ENCODE measurements around the gene ANKS6.

Gene ANKS6

DNA sequence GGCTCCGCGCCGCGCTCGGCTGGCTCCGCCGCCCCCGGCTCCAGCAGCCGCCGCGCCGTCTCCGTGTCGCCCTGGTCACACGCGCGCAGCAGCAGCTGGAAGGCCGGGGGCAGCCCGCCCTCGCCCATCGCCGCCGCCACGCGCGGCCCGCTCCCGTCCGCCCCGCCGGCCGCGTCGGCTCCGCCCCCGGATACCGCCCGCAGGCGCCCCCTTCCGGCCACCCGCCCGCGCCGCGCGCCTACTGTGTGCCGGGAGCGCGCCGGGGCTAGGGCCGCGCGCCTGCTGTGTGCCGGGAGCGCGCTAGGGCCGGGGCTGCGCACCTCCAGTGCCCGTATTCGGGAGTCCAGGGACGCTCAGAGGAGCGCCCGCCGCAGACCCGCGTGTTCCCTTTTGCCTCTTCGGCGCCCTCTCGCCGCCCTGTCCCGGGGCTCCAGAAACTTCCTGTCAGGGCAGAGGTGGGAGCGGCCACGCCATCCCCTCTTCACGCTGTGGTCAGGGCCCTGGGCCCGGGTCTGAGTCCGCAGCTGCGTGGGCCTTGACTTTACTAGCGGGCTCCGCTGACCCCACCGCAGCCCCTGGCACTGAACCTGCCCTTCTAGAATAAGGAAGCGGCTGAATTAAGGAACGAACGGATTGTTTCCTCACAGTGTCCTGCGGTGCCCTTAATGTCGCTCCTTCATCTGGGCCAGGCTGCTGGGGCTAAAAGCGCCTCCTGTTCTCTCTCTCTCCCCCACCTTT, at the start of gene ANKS6:
ANKS6 (minus strand) TSS at position 192 of the 738 bp plus-strand sequence; CDS start at position 128, 64 bp downstream.
- DNase-seq (ENCODE audit: low read depth) = peak; percentile 79
- peak within 1 kb of the TSS; percentile 57 for H3K4me3 ChIP-seq (ENCODE audit: low read length)
- TF ChIP-seq, protein P1, sequence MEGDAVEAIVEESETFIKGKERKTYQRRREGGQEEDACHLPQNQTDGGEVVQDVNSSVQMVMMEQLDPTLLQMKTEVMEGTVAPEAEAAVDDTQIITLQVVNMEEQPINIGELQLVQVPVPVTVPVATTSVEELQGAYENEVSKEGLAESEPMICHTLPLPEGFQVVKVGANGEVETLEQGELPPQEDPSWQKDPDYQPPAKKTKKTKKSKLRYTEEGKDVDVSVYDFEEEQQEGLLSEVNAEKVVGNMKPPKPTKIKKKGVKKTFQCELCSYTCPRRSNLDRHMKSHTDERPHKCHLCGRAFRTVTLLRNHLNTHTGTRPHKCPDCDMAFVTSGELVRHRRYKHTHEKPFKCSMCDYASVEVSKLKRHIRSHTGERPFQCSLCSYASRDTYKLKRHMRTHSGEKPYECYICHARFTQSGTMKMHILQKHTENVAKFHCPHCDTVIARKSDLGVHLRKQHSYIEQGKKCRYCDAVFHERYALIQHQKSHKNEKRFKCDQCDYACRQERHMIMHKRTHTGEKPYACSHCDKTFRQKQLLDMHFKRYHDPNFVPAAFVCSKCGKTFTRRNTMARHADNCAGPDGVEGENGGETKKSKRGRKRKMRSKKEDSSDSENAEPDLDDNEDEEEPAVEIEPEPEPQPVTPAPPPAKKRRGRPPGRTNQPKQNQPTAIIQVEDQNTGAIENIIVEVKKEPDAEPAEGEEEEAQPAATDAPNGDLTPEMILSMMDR (IDR thresholded peaks at IDR 0.05; ENCODE audit: insufficient read depth, low read depth, low read length, missing control alignments) = no peak

DNA sequence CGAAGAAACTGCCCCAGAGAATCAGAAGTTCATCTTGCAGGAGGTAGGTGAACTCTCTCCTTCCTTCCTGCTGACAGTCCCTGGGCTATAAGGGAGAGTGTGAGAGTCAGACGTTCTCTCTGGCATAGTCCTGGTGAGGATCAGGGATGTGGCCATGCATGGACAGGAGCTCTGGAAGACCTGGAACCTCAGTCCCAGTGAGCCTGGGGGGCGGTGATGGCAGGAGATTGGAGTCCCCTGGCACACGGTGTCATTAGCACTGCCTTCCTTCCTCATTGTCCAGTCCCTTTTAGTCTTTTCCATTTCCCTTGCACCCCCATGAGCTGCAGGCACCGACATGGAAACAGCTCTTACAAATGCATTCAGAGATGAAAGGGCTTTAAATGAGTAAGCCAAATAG, 49.7 kb upstream of the ANKS6 start:
- no peak overlapping the region for H3K4me3 ChIP-seq (ENCODE audit: low read length)
- TF ChIP-seq, protein P1 (IDR thresholded peaks at IDR 0.05; ENCODE audit: insufficient read depth, low read depth, low read length, missing control alignments) = no peak
- no peak for DNase-seq (ENCODE audit: low read depth)

DNA sequence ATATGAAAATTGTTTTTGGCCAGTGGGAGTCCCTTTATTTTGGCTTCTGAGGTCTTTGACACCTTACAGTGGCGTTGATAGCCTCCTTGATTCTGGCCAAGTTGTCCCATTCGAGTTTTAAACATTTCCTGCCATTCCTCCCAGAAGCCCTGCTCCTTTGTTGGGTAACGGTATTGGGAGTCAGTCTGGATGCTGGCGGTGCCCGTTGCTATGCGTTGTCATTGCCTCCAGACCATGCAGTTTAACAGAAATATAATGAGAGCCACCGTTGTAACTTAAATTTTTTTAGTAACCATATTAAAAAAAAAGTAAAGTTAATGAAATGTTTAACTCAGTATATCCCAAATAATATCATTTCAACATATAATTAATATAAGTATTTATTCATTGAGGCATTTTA, 46.2 kb upstream of the ANKS6 start:
- no peak for DNase-seq (ENCODE audit: low read depth)
- TF ChIP-seq, protein P1 (IDR thresholded peaks at IDR 0.05; ENCODE audit: insufficient read depth, low read depth, low read length, missing control alignments) = no peak
- H3K4me3 ChIP-seq (ENCODE audit: low read length) = no peak overlapping the region

DNA sequence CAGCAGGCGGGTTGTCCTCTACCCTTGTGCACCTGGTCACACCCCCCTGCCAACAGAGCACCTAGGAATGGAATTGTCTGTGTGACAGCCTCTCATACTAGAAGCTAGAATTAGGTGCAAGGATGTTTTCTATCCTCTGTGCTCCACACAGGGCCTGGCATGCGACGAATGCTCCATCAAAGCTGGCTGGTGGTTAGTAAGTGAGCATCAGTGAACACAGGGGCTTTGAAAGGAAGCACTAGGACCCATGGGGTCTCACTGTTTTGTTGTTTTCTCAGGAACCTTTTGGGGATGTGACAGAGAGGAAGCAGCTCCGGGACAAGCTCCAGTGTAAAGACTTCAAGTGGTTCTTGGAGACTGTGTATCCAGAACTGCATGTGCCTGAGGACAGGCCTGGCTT, 43.4 kb upstream of the ANKS6 start:
- no peak for DNase-seq (ENCODE audit: low read depth)
- no peak overlapping the region for H3K4me3 ChIP-seq (ENCODE audit: low read length)
- TF ChIP-seq, protein P1 (IDR thresholded peaks at IDR 0.05; ENCODE audit: insufficient read depth, low read depth, low read length, missing control alignments) = no peak

DNA sequence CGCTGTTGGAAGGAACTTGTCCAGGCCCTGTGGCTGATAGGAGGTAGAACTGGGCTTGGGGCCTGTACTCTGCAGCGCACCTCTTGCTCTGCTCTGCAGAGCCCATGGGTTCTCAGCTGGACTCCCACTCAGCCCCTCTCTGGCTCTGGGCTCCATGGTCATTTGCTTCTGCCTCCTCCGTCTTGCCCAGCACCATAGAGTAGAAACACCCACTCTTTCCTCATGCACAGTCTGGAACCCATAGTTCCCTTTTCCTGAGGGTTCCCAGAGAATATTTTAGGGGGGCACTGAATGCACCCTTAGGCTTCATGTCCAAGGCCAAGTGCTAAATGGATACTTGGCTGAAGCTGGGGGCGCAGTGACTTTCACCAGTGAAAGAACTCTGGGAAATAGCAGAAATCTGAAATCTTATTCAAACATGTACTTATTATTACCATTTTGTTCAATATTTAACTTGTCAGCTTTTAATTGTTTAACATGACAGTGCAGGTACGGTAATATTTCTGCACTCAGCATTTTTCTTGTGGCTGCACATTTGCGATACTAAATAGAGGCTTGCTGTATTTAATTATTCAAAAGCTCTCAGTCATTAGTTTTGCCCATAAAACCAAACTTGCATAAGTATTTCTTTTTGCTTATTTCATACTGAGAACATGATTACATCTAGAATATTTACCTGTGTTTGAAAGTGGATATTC, 42.7 kb upstream of the ANKS6 start:
- DNase-seq (ENCODE audit: low read depth) = no peak
- H3K4me3 ChIP-seq (ENCODE audit: low read length) = no peak overlapping the region
- TF ChIP-seq, protein P1 (IDR thresholded peaks at IDR 0.05; ENCODE audit: insufficient read depth, low read depth, low read length, missing control alignments) = no peak

DNA sequence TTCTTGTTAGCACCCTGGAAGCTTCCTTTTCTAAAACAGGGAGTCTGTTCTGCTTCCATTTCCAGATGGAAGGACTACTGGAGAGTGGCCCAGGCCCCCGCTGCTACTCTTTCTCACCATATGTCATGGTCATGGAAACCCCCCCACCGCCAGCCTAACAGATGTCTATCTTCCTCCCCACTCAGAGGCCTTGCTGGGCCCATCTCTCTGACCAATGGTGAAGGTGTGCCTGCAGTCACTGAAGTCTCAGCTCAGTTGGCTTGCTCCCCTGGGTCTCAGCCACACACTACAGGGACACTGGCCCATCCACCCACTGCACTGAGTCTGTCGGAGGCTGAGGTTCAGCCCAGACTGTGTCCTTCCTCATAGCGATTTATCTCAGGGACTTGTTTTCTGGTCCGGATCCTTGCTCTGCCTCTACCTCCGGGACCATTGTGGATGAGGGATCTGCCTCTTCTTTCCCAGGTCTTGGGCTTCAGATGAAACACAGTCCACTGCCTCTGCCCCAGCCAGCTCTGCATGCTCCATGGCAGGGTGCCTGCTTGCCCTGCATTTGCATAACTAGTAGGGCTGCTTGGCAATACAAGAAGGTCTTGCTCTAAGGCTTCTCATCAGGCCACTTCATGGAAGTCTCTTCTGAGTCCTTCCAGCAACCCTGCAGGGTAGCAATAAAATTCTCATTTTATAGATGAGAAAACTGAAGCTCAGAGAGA, 42.0 kb upstream of the ANKS6 start:
- no peak for DNase-seq (ENCODE audit: low read depth)
- TF ChIP-seq, protein P1 (IDR thresholded peaks at IDR 0.05; ENCODE audit: insufficient read depth, low read depth, low read length, missing control alignments) = no peak
- H3K4me3 ChIP-seq (ENCODE audit: low read length) = no peak overlapping the region
